ENCODE results near the gene OR4E1.
"Not testable (repeated sequence)": the region's sequence is repeated elsewhere in the genome, so short reads cannot be mapped to it uniquely, and the experiment has no call there.

- not testable (repeated sequence) for TF ChIP-seq CTCF, POLR2A, POLR2AphosphoS5 (IDR thresholded peaks at IDR 0.05)
Observed at GRCh38 chr14:21697662-21698061, 24.0 kb upstream of the OR4E1 start.

All from breast epithelium (tissue), 3 donors.